ENCODE data around the gene DNAJC21. TPM values are rescaled to one million over a fixed set of nuclear protein-coding genes. Genes with fewer than 3 reads are reported as not detected.

DNAJC21 gene
- total and polyA plus RNA-seq, 9 of the 15 experiments (the other 6 are each of a cell fraction or from before 2014, with no cell fraction given), result 26.6 to 105 (median 70.7) TPM

DNA sequence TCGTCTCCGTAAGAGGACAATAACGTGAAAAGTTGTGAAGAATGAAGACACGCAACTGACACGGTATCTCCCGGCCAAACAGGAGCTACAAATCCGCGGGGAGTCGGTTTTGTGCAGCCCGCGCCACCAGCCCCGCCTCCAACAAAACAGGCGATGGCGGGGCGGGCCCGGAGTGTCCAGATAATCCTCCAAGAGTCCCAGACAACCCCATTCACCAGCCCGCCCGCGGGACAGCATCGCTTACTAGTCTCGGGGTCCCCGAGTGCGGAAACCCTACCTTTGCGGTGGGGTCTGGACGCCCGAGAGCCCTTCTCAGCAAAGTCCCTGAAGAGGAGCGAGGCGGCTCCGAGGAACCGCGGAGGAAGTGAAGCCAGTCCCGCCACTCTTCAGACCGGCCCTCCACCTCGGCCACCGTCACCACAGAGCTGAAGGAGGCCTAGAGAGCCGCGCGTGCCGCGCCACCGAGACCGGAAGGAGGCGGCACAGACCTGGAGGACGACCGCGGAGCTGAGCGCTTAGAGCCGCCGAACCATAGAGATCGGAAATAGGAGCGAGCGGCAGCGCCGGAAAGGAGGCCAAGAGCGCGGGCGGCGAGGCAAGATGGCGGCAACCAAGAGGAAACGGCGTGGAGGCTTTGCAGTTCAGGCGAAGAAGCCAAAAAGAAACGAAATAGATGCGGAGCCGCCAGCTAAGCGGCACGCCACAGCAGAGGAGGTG lies 14.1 kb upstream of the DNAJC21 start, which contains the start of the genes BRIX1 and RAD1 (continued):
- TF ChIP-seq ZNF76 (CRISPR knock-in tag; IDR thresholded peaks at IDR 0.05; ENCODE audit: borderline replicate concordance), result no peak
- TF ChIP-seq TCF3 (CRISPR knock-in tag; IDR thresholded peaks at IDR 0.05), result peak; percentile 47
- TF ChIP-seq HLTF (IDR thresholded peaks at IDR 0.05), result no peak; the same call in 1 of the 2 replicates
- TF ChIP-seq, protein P1, sequence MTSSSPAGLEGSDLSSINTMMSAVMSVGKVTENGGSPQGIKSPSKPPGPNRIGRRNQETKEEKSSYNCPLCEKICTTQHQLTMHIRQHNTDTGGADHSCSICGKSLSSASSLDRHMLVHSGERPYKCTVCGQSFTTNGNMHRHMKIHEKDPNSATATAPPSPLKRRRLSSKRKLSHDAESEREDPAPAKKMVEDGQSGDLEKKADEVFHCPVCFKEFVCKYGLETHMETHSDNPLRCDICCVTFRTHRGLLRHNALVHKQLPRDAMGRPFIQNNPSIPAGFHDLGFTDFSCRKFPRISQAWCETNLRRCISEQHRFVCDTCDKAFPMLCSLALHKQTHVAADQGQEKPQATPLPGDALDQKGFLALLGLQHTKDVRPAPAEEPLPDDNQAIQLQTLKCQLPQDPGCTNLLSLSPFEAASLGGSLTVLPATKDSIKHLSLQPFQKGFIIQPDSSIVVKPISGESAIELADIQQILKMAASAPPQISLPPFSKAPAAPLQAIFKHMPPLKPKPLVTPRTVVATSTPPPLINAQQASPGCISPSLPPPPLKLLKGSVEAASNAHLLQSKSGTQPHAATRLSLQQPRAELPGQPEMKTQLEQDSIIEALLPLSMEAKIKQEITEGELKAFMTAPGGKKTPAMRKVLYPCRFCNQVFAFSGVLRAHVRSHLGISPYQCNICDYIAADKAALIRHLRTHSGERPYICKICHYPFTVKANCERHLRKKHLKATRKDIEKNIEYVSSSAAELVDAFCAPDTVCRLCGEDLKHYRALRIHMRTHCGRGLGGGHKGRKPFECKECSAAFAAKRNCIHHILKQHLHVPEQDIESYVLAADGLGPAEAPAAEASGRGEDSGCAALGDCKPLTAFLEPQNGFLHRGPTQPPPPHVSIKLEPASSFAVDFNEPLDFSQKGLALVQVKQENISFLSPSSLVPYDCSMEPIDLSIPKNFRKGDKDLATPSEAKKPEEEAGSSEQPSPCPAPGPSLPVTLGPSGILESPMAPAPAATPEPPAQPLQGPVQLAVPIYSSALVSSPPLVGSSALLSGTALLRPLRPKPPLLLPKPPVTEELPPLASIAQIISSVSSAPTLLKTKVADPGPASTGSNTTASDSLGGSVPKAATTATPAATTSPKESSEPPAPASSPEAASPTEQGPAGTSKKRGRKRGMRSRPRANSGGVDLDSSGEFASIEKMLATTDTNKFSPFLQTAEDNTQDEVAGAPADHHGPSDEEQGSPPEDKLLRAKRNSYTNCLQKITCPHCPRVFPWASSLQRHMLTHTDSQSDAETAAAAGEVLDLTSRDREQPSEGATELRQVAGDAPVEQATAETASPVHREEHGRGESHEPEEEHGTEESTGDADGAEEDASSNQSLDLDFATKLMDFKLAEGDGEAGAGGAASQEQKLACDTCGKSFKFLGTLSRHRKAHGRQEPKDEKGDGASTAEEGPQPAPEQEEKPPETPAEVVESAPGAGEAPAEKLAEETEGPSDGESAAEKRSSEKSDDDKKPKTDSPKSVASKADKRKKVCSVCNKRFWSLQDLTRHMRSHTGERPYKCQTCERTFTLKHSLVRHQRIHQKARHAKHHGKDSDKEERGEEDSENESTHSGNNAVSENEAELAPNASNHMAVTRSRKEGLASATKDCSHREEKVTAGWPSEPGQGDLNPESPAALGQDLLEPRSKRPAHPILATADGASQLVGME (CRISPR knock-in tag; IDR thresholded peaks at IDR 0.05), result no peak
- TF ChIP-seq POLR2AphosphoS2 (IDR thresholded peaks at IDR 0.05; ENCODE audit: low read length), result no peak
- TF ChIP-seq ILF3 (IDR thresholded peaks at IDR 0.05; ENCODE audit: borderline replicate concordance), result no peak
- TF ChIP-seq ZFP30 (CRISPR knock-in tag; IDR thresholded peaks at IDR 0.05; ENCODE audit: borderline replicate concordance), result no peak
- TF ChIP-seq, protein P2, sequence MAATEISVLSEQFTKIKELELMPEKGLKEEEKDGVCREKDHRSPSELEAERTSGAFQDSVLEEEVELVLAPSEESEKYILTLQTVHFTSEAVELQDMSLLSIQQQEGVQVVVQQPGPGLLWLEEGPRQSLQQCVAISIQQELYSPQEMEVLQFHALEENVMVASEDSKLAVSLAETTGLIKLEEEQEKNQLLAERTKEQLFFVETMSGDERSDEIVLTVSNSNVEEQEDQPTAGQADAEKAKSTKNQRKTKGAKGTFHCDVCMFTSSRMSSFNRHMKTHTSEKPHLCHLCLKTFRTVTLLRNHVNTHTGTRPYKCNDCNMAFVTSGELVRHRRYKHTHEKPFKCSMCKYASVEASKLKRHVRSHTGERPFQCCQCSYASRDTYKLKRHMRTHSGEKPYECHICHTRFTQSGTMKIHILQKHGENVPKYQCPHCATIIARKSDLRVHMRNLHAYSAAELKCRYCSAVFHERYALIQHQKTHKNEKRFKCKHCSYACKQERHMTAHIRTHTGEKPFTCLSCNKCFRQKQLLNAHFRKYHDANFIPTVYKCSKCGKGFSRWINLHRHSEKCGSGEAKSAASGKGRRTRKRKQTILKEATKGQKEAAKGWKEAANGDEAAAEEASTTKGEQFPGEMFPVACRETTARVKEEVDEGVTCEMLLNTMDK (IDR thresholded peaks at IDR 0.05; ENCODE audit: borderline replicate concordance, insufficient read depth, low read depth, low read length, poor library complexity, severe bottlenecking), result no peak
- TF ChIP-seq ZNF589 (CRISPR knock-in tag; IDR thresholded peaks at IDR 0.05; ENCODE audit: low read depth), result no peak
- no peak for TF ChIP-seq SMARCC2 (IDR thresholded peaks at IDR 0.05; ENCODE audit: low read depth)
